GM19193 (cell line): ENCODE results near the gene CDH10.

Experiments
- POLR2A ChIP-seq: IDR thresholded peaks from 4 replicates; pipeline ENCODE4 v1.6.1; 2011; ENCODE audit not compliant: insufficient read depth, insufficient read length; ENCODE audit errors: extremely low read depth

CDH10 gene

GRCh38 chr5:24623624-24624023 lies 21.2 kb downstream of the CDH10 start:
- no peak for TF ChIP-seq POLR2A

- TF ChIP-seq POLR2A, result no peak
Measured at GRCh38 chr5:24623031-24623430, 21.7 kb downstream of the CDH10 start.

GRCh38 chr5:24621792-24622191 lies 23.0 kb downstream of the CDH10 start:
- TF ChIP-seq POLR2A, result no peak

- TF ChIP-seq POLR2A, result no peak
Measured at GRCh38 chr5:24616566-24616965, 28.2 kb downstream of the CDH10 start.

- no peak for TF ChIP-seq POLR2A
Measured at GRCh38 chr5:24615159-24615558, 29.6 kb downstream of the CDH10 start.

- TF ChIP-seq POLR2A, result no peak
Measured at GRCh38 chr5:24609706-24610105, 35.1 kb downstream of the CDH10 start.

GRCh38 chr5:24606971-24607370 lies 37.8 kb downstream of the CDH10 start:
- TF ChIP-seq POLR2A, result no peak

GRCh38 chr5:24602188-24602587 lies 42.6 kb downstream of the CDH10 start:
- TF ChIP-seq POLR2A, result no peak

- TF ChIP-seq POLR2A, result no peak
Measured at GRCh38 chr5:24598956-24599355, 45.8 kb downstream of the CDH10 start.

GRCh38 chr5:24595329-24595728 lies 49.4 kb downstream of the CDH10 start:
- no peak for TF ChIP-seq POLR2A

- TF ChIP-seq POLR2A, result no peak
Measured at GRCh38 chr5:24591426-24591825, 53.4 kb downstream of the CDH10 start.

- TF ChIP-seq POLR2A, result no peak
Measured at GRCh38 chr5:24589566-24589965, 55.2 kb downstream of the CDH10 start.

GRCh38 chr5:24585751-24586150 lies 59.0 kb downstream of the CDH10 start:
- no peak for TF ChIP-seq POLR2A

GRCh38 chr5:24571302-24571701 lies 73.5 kb downstream of the CDH10 start:
- TF ChIP-seq POLR2A, result no peak

GRCh38 chr5:24566933-24567332 lies 77.8 kb downstream of the CDH10 start:
- no peak for TF ChIP-seq POLR2A

GRCh38 chr5:24555229-24555628 lies 89.5 kb downstream of the CDH10 start:
- TF ChIP-seq POLR2A, result no peak

- no peak for TF ChIP-seq POLR2A
Measured at GRCh38 chr5:24547132-24547531, 97.6 kb downstream of the CDH10 start.
